GM19438 (cell line): ENCODE results near the gene BTBD10.

Experiments
- ATAC-seq: cut with Tn5 transposase; IDR thresholded peaks from one replicate; pipeline ENCODE4 v1.9.1; 2021; ENCODE audit warnings: low read depth; ENCODE audit not compliant: unreplicated experiment

The BTBD10 gene

GRCh38 chr11:13376838-13377237, 86.2 kb downstream of the BTBD10 start:
- no peak for ATAC-seq

GRCh38 chr11:13376402-13376801, 86.6 kb downstream of the BTBD10 start:
- ATAC-seq: no peak

GRCh38 chr11:13375798-13376197, 87.2 kb downstream of the BTBD10 start:
- ATAC-seq: no peak

GRCh38 chr11:13373216-13373615, 89.8 kb downstream of the BTBD10 start:
- no peak for ATAC-seq

GRCh38 chr11:13368041-13368446, 95.0 kb downstream of the BTBD10 start:
- ATAC-seq: no peak

- no peak for ATAC-seq
Measured at GRCh38 chr11:13367115-13367514, 95.9 kb downstream of the BTBD10 start.

GRCh38 chr11:13366266-13367026, 96.6 kb downstream of the BTBD10 start:
- ATAC-seq: no peak

GRCh38 chr11:13364388-13364787, 98.6 kb downstream of the BTBD10 start:
- no peak for ATAC-seq

- ATAC-seq: no peak
Measured at GRCh38 chr11:13362596-13363109, 100.4 kb downstream of the BTBD10 start.

GRCh38 chr11:13358596-13359270, 104.3 kb downstream of the BTBD10 start:
- ATAC-seq: no peak

GRCh38 chr11:13357232-13357631, 105.8 kb downstream of the BTBD10 start:
- ATAC-seq: no peak

- no peak for ATAC-seq
Measured at GRCh38 chr11:13355191-13355590, 107.8 kb downstream of the BTBD10 start.

- ATAC-seq: no peak
Measured at GRCh38 chr11:13354335-13354734, 108.7 kb downstream of the BTBD10 start.

- no peak for ATAC-seq
Measured at GRCh38 chr11:13352711-13353110, 110.3 kb downstream of the BTBD10 start.

GRCh38 chr11:13349581-13349980, 113.4 kb downstream of the BTBD10 start:
- no peak for ATAC-seq

GRCh38 chr11:13349046-13349445, 114.0 kb downstream of the BTBD10 start:
- no peak for ATAC-seq

GRCh38 chr11:13348305-13348704, 114.7 kb downstream of the BTBD10 start:
- no peak for ATAC-seq

- no peak for ATAC-seq
Measured at GRCh38 chr11:13347901-13348300, 115.1 kb downstream of the BTBD10 start.

- ATAC-seq: no peak
Measured at GRCh38 chr11:13346470-13346869, 116.6 kb downstream of the BTBD10 start.

- no peak for ATAC-seq
Measured at GRCh38 chr11:13344818-13345217, 118.2 kb downstream of the BTBD10 start.

GRCh38 chr11:13343931-13344717, 118.9 kb downstream of the BTBD10 start:
- ATAC-seq: peak; percentile 70
